Mucosa of descending colon (tissue), 3 donors: ENCODE results near the gene MFSD11. TPM values are rescaled to one million over a fixed set of nuclear protein-coding genes. Genes with fewer than 3 reads are reported as not detected.

Source experiments
- ATAC-seq: fragments of 200-7000 bp; cut with Tn5 transposase; one replicate; pipeline ENCODE4 v1.9.1; 2020; ENCODE audit warnings: mild to moderate bottlenecking, moderate library complexity
- DNase-seq, 3 donors: peaks; one replicate each; pipeline ENCODE4 v3.0.0-alpha.2; 2020
- H3K36me3 ChIP-seq: fragments of 200-600 bp; one replicate; pipeline ENCODE4 v1.8.0; 2021; ENCODE audit warnings: low read depth, mild to moderate bottlenecking
- H3K4me1 ChIP-seq: fragments of 200-600 bp; one replicate; pipeline ENCODE4 v1.8.0; 2021; ENCODE audit warnings: low read depth, mild to moderate bottlenecking
- H3K4me3 ChIP-seq: fragments of 200-600 bp; one replicate; pipeline ENCODE4 v1.8.0; 2021; ENCODE audit warnings: mild to moderate bottlenecking
- H3K9me3 ChIP-seq: fragments of 200-600 bp; one replicate; pipeline ENCODE4 v1.8.0; 2021; ENCODE audit warnings: mild to moderate bottlenecking
- CTCF ChIP-seq: fragments of 200-600 bp; IDR thresholded peaks from one replicate; pipeline ENCODE4 v1.8.0; 2022; ENCODE audit warnings: antibody characterized with exemption, mild to moderate bottlenecking
- intact Hi-C, 2 donors: fragments of 100-400 bp; cut with DNase I in 1 of 2; cut with micrococcal nuclease in 1 of 2; formaldehyde crosslinking; loops; one replicate each; pipeline versions ENCODE4 v1.11.0 to v1.11.1; 2022; cut with DNase I, micrococcal nuclease
- total RNA-seq, 3 donors: library from RNA; stranded (reverse); fragmentation: NEBNext Ultra II Directional in 2 of 3; extraction: Animal tissue kit (Norgen Biotek cat#: 25700) in 2 of 3; gene quantifications; one replicate each; pipeline versions ENCODE4 v1.2.1 to v1.2.4, GENCODE V29; 2021 to 2023
- donor health status: DM: no; HTN: no; CAD: no; lungs with moderate emphysema.
- donor health status: DM: no; HTN: no; CAD: no.
- donor health status: DM: no; HTN: yes; CAD: no.

Gene MFSD11
- total RNA-seq, 3 donors from 2014 or later: 31.2 to 38.2 (median 33.2) TPM

- ATAC-seq (peak; percentile 51), DNase-seq (no peak)
- Histone ChIP-seq H3K4me3 (no peak overlapping the region), H3K9me3 (no peaks in the 10 kb centered on the region), H3K36me3 (no peaks in the 10 kb centered on the region), H3K4me1 (no peaks in the 10 kb centered on the region)
- intact Hi-C loops: no loop called here
- no peak for TF ChIP-seq CTCF
Measured at GRCh38 chr17:76752006-76752405, 14.1 kb downstream of the MFSD11 start.

GRCh38 chr17:76753061-76753961, 15.4 kb downstream of the MFSD11 start:
- Histone ChIP-seq H3K9me3 (no peaks in the 10 kb centered on the region), H3K4me1 (no peaks in the 10 kb centered on the region), H3K4me3 (no peak overlapping the region), H3K36me3 (no peaks in the 10 kb centered on the region)
- ATAC-seq (no peak), DNase-seq (no peak)
- intact Hi-C loops: no loop called here
- TF ChIP-seq CTCF: no peak

- intact Hi-C loops: no loop called here
- no peaks in the 10 kb centered on the region for H3K36me3 ChIP-seq
- H3K4me3 ChIP-seq: no peak overlapping the region
- no peak for DNase-seq
- no peak for ATAC-seq
- no peak for TF ChIP-seq CTCF
- no peaks in the 10 kb centered on the region for H3K4me1 ChIP-seq
- H3K9me3 ChIP-seq: no peaks in the 10 kb centered on the region
Measured at GRCh38 chr17:76755285-76755684, 17.4 kb downstream of the MFSD11 start.

- DNase-seq (no peak), ATAC-seq (no peak)
- Histone ChIP-seq H3K36me3 (no peaks in the 10 kb centered on the region), H3K4me1 (no peaks in the 10 kb centered on the region), H3K9me3 (no peaks in the 10 kb centered on the region), H3K4me3 (no peak overlapping the region)
- intact Hi-C loops: no loop called here
- no peak for TF ChIP-seq CTCF
Measured at GRCh38 chr17:76757256-76757655, 19.3 kb downstream of the MFSD11 start.

GRCh38 chr17:76758570-76758969, 20.7 kb downstream of the MFSD11 start:
- ATAC-seq (no peak), DNase-seq (no peak)
- intact Hi-C loops: no loop called here

More at GRCh38 chr17:76758570-76758969, 20.7 kb downstream of the MFSD11 start:
- H3K36me3 ChIP-seq: no peaks in the 10 kb centered on the region
- TF ChIP-seq CTCF: no peak
- no peaks in the 10 kb centered on the region for H3K4me1 ChIP-seq
- no peak overlapping the region for H3K4me3 ChIP-seq
- H3K9me3 ChIP-seq: no peaks in the 10 kb centered on the region
